ENCODE data around the gene TBC1D7. TPM values are rescaled to one million over a fixed set of nuclear protein-coding genes. Genes with fewer than 3 reads are reported as not detected.

TBC1D7 gene
- total RNA-seq, 1 donor from 2014 or later = 27.3 TPM

DNA sequence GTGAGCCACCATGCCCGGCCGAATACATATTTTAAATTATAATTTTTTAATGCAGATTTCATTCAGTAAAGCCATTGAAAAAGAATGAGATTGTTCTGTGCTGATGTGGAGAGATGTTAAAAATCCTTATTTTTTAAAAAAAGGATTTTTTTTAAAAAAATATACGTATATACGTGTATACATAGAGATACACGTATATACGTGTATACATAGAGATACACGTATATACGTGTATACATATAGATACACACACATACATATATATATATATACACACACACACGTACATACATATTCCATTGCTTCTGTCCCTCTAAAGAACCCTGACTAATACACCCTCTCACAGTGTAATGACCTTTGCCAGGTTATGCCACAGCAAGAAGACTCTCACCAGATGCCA lies 23.8 kb upstream of the TBC1D7 start:
- DNase-seq (ENCODE audit: low spot score) = no peak
- intact Hi-C loops (cut with micrococcal nuclease) = no loop called here
- H3K4me3 Mint-ChIP-seq = no peak overlapping the region
- peaks cover 42% of the 10 kb centered on the region for H3K4me1 Mint-ChIP-seq (ENCODE audit: low read depth)
- no peak overlapping the region for H3K27ac Mint-ChIP-seq
- H3K9me3 Mint-ChIP-seq = no peaks in the 10 kb centered on the region
- H3K27me3 Mint-ChIP-seq (ENCODE audit: insufficient read depth) = no peaks in the 10 kb centered on the region
- H3K36me3 Mint-ChIP-seq (ENCODE audit: low read depth) = no peaks in the 10 kb centered on the region

DNA sequence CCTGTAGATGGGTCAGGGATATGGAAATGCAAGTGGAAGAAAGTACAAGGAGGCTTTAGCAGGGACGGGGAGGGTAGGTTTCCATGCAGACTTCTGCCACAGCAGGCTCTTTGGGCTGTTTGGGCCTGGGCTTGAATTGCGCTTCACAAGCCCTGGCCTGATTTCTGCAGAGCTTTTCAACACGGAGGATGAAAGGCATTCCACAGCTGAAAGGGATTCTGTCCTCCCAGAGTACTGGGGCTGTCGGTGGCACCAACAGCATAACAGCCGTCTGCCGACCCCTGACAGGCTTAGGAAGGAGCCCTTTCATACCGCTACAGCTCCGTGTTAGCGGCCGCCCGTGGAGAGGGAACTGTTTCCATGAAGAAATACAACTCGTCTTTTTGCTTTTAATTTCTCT lies 22.9 kb upstream of the TBC1D7 start:
- Mint-ChIP-seq H3K9me3 (no peaks in the 10 kb centered on the region), H3K27me3 (ENCODE audit: insufficient read depth) (no peaks in the 10 kb centered on the region), H3K4me1 (ENCODE audit: low read depth) (peaks cover 33% of the 10 kb centered on the region), H3K36me3 (ENCODE audit: low read depth) (no peaks in the 10 kb centered on the region), H3K27ac (no peak overlapping the region), H3K4me3 (no peak overlapping the region)
- DNase-seq (ENCODE audit: low spot score) = no peak
- intact Hi-C loops (cut with micrococcal nuclease) = no loop called here

DNA sequence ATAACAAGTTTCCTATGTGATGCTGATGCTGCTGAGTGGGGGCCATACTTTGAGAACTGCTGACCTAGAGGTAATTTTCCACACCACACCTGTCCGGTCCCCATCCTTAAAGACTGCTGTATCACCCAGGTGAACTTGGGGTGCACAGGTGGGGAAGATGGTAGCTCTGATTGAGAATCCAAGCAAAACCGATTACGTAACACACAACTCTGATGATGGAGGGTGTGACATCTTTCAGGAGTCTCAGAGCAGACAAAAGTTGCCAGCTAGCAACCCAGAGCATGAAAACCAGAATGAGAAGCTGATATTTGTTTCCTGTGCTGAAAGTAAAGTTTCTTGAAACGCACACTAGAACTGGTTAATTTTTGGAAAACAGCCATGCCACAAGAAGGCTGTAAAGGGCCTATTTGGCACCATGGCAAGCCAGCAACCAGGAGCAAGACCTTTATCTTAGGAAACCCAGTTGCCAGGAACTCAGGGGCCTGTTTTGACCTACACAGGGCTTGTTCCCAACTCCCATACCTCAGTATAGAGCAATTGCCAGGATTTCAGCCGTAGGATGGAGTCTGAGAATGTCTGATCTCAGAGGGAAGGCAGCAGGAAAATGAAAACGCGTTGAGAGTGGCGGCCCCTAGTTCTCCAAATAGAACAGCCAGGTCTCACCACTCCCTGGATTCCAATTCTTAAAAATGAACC lies 21.6 kb upstream of the TBC1D7 start:
- Mint-ChIP-seq H3K4me3 (no peak overlapping the region), H3K36me3 (ENCODE audit: low read depth) (no peaks in the 10 kb centered on the region), H3K27me3 (ENCODE audit: insufficient read depth) (no peaks in the 10 kb centered on the region), H3K9me3 (no peaks in the 10 kb centered on the region), H3K27ac (no peak overlapping the region), H3K4me1 (ENCODE audit: low read depth) (peaks cover 20% of the 10 kb centered on the region)
- DNase-seq (ENCODE audit: low spot score) = no peak
- intact Hi-C loops (cut with micrococcal nuclease) = no loop called here

GRCh38 chr6:13348334-13349113 lies 20.2 kb upstream of the TBC1D7 start:
- intact Hi-C loops (cut with micrococcal nuclease) = no loop called here
- no peaks in the 10 kb centered on the region for H3K27me3 Mint-ChIP-seq (ENCODE audit: insufficient read depth)
- DNase-seq (ENCODE audit: low spot score) = no peak
- peaks cover 2% of the 10 kb centered on the region for H3K36me3 Mint-ChIP-seq (ENCODE audit: low read depth)
- H3K4me3 Mint-ChIP-seq = no peak overlapping the region
- no peak overlapping the region for H3K27ac Mint-ChIP-seq
- H3K9me3 Mint-ChIP-seq = no peaks in the 10 kb centered on the region
- peaks cover 6% of the 10 kb centered on the region for H3K4me1 Mint-ChIP-seq (ENCODE audit: low read depth)

DNA sequence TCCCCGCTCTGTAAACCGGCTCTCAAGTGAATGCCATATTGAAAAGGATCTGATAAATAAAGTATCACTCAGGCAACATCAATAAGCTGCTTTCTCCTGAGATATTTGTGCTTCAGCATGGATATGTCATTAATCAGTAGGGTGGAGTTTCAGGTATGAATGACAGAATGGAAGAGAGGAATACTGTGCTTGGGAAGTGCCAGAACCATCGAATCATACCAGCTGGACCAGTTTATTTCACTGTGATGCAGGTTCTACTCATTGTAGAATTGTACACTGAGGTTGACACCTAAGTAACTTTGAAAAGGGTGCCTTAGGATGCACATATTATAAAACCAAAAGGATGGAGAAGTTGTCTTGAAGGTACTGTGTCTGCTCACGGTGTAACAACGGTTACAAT lies 17.9 kb upstream of the TBC1D7 start:
- no peaks in the 10 kb centered on the region for H3K4me1 Mint-ChIP-seq (ENCODE audit: low read depth)
- no peaks in the 10 kb centered on the region for H3K27me3 Mint-ChIP-seq (ENCODE audit: insufficient read depth)
- DNase-seq (ENCODE audit: low spot score) = no peak
- H3K4me3 Mint-ChIP-seq = no peak overlapping the region
- H3K36me3 Mint-ChIP-seq (ENCODE audit: low read depth) = peaks cover 2% of the 10 kb centered on the region
- no peaks in the 10 kb centered on the region for H3K9me3 Mint-ChIP-seq
- no peak overlapping the region for H3K27ac Mint-ChIP-seq
- intact Hi-C loops (cut with micrococcal nuclease) = no loop called here

GRCh38 chr6:13342414-13343019 lies 14.2 kb upstream of the TBC1D7 start:
- intact Hi-C loops (cut with micrococcal nuclease) = no loop called here
- H3K27me3 Mint-ChIP-seq (ENCODE audit: insufficient read depth) = peaks cover 2% of the 10 kb centered on the region
- no peak overlapping the region for H3K4me3 Mint-ChIP-seq

DNA sequence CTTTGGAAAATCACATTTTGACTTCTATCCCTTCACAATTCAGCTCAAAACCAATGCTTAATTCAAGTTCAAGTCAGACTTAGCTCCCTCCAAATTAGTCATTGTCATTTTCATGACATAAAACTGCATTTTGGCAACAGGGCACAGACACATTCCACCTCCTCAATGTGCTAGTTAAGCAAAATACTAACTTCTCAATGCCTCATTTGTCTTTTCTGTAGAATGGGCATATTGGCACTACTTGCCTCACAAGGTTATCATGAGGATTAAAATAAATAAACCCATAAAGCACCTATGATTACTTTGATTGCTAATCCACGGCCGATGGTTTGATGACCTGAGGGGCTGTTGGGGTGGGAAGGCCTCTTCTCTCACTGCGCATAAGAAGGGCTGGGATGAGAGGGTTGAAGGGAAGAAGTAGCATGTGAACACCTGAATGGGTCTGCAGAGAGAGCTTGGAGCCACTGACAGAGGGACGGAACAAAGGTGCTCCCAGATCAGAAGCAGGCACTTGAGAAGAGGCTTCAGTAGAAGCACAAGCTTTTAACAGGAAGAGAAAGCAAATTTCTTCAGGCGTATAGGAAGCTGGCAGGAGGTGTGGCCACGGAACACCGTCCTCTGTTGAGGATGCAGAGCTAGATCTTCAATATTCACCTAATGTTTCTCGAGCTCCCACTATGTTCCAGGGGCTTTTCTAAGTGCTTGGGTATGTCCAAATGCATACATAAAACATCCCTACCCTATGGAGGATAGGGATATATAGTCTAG lies 11.7 kb upstream of the TBC1D7 start:
- H3K4me1 Mint-ChIP-seq (ENCODE audit: low read depth) = peaks cover 33% of the 10 kb centered on the region
- DNase-seq (ENCODE audit: low spot score) = no peak
- H3K27me3 Mint-ChIP-seq (ENCODE audit: insufficient read depth) = peaks cover 2% of the 10 kb centered on the region
- H3K9me3 Mint-ChIP-seq = no peaks in the 10 kb centered on the region
- intact Hi-C loops (cut with micrococcal nuclease) = loop anchor here (5.0 kb wide), 2 partner anchors 37 to 127 kb away; no protein-coding TSS in a partner anchor
- H3K36me3 Mint-ChIP-seq (ENCODE audit: low read depth) = peaks cover 2% of the 10 kb centered on the region
- no peak overlapping the region for H3K27ac Mint-ChIP-seq
- H3K4me3 Mint-ChIP-seq = no peak overlapping the region

More at GRCh38 chr6:13342414-13343019, 14.2 kb upstream of the TBC1D7 start:
- DNase-seq (ENCODE audit: low spot score) = no peak
- peaks cover 25% of the 10 kb centered on the region for H3K4me1 Mint-ChIP-seq (ENCODE audit: low read depth)
- no peaks in the 10 kb centered on the region for H3K9me3 Mint-ChIP-seq
- no peak overlapping the region for H3K27ac Mint-ChIP-seq
- H3K36me3 Mint-ChIP-seq (ENCODE audit: low read depth) = peaks cover 2% of the 10 kb centered on the region

GRCh38 chr6:13338038-13338437 lies 9.7 kb upstream of the TBC1D7 start:
- Mint-ChIP-seq H3K9me3 (no peaks in the 10 kb centered on the region), H3K27ac (no peak overlapping the region), H3K4me1 (ENCODE audit: low read depth) (peaks cover 37% of the 10 kb centered on the region), H3K36me3 (ENCODE audit: low read depth) (no peaks in the 10 kb centered on the region), H3K27me3 (ENCODE audit: insufficient read depth) (peaks cover 9% of the 10 kb centered on the region), H3K4me3 (no peak overlapping the region)
- DNase-seq (ENCODE audit: low spot score) = no peak
- intact Hi-C loops (cut with micrococcal nuclease) = loop anchor here (5.0 kb wide), 2 partner anchors 39 to 129 kb away; no protein-coding TSS in a partner anchor

DNA sequence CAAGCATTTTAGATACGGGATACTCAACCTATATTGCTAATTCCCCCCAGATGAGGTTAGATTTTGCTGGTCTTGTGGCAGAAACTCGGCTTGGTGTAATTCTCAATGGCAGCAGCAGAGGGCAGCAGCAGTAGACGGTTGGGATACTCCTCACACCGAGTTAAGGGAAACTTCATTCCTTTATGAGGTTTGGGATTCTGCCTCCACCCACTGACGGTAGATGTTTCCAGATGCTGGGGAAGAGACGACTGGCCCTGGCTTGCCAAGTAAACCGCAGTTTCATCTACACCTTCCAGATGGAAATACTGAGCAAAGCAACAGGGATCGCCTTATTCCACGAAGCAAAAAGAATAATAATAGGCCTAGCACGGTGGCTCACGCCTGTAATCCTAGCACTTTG lies 8.2 kb upstream of the TBC1D7 start:
- H3K4me1 Mint-ChIP-seq (ENCODE audit: low read depth) = peaks cover 43% of the 10 kb centered on the region
- peaks cover 9% of the 10 kb centered on the region for H3K27me3 Mint-ChIP-seq (ENCODE audit: insufficient read depth)
- intact Hi-C loops (cut with micrococcal nuclease) = loop anchor here (1.0 to 5.0 kb wide), 9 partner anchors 20 to 730 kb away; no protein-coding TSS in a partner anchor
- peak; percentile 60 for DNase-seq (ENCODE audit: low spot score)
- no peak overlapping the region for H3K27ac Mint-ChIP-seq
- no peaks in the 10 kb centered on the region for H3K9me3 Mint-ChIP-seq
- no peaks in the 10 kb centered on the region for H3K36me3 Mint-ChIP-seq (ENCODE audit: low read depth)
- no peak overlapping the region for H3K4me3 Mint-ChIP-seq

GRCh38 chr6:13334953-13335352 lies 6.6 kb upstream of the TBC1D7 start:
- Mint-ChIP-seq H3K36me3 (ENCODE audit: low read depth) (no peaks in the 10 kb centered on the region), H3K4me3 (no peak overlapping the region), H3K27ac (no peak overlapping the region), H3K27me3 (ENCODE audit: insufficient read depth) (peaks cover 9% of the 10 kb centered on the region), H3K4me1 (ENCODE audit: low read depth) (peaks cover 33% of the 10 kb centered on the region), H3K9me3 (no peaks in the 10 kb centered on the region)
- DNase-seq (ENCODE audit: low spot score) = no peak
- intact Hi-C loops (cut with micrococcal nuclease) = loop anchor here (5.0 kb wide), 2 partner anchors 42 to 132 kb away; no protein-coding TSS in a partner anchor

DNA sequence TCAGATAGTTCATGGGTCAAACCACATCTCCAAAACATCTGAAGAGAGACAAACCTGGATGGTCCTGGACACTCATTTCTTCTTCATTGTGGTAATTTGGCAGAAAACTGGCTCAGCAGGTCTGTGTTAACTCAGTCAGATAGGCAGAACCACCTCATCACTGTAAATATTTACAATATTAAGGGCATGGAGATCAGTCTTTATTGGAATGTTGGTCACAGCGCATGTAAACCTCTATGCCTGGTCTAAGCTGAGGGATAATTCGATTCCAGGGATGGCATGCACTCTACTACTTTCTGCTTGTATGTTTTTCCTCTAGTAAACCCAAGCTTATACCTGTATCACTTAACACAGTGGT lies 4.0 kb upstream of the TBC1D7 start:
- Mint-ChIP-seq H3K4me1 (ENCODE audit: low read depth) (peaks cover 34% of the 10 kb centered on the region), H3K36me3 (ENCODE audit: low read depth) (no peaks in the 10 kb centered on the region), H3K4me3 (no peak overlapping the region), H3K9me3 (no peaks in the 10 kb centered on the region), H3K27ac (no peak overlapping the region), H3K27me3 (ENCODE audit: insufficient read depth) (peaks cover 6% of the 10 kb centered on the region)
- no peak for DNase-seq (ENCODE audit: low spot score)
- intact Hi-C loops (cut with micrococcal nuclease) = loop anchor here (1.0 kb wide), 2 partner anchors 137 to 421 kb away; no protein-coding TSS in a partner anchor

GRCh38 chr6:13331516-13332348 lies 3.4 kb upstream of the TBC1D7 start:
- no peaks in the 10 kb centered on the region for H3K9me3 Mint-ChIP-seq
- no peak overlapping the region for H3K4me3 Mint-ChIP-seq
- peaks cover 39% of the 10 kb centered on the region for H3K4me1 Mint-ChIP-seq (ENCODE audit: low read depth)
- no peak overlapping the region for H3K27ac Mint-ChIP-seq
- no peak for DNase-seq (ENCODE audit: low spot score)
- intact Hi-C loops (cut with micrococcal nuclease) = loop anchor here (1.0 kb wide), 2 partner anchors 136 to 420 kb away; no protein-coding TSS in a partner anchor
- peaks cover 6% of the 10 kb centered on the region for H3K27me3 Mint-ChIP-seq (ENCODE audit: insufficient read depth)
- H3K36me3 Mint-ChIP-seq (ENCODE audit: low read depth) = no peaks in the 10 kb centered on the region
